ENCODE results near the gene PTPRM. TPM values are rescaled to one million over a fixed set of nuclear protein-coding genes. Genes with fewer than 3 reads are reported as not detected.

The PTPRM gene
- total and polyA plus RNA-seq, 2 of the 8 experiments (the other 6 are each of a cell fraction or from before 2014, with no cell fraction given) = 4.1 to 7.0 TPM

DNA sequence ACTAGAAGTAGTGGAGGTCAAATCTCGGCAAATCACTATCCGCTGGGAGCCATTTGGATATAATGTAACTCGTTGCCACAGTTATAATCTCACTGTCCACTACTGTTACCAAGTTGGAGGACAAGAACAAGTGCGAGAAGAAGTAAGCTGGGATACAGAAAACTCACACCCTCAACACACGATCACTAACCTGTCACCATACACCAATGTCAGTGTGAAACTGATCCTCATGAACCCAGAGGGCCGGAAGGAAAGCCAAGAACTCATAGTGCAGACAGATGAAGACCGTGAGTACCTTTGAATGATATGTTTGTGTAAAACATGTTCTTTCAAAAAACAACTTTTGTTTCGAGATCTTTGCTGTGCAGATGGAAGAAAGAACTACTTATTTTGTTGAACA is 502.6 kb downstream of the PTPRM start:
- Histone ChIP-seq H3K4me2 (ENCODE audit: insufficient read depth in 1 of 2, low read depth in 2 of 2, low read length in 2 of 2) (no peak overlapping the region), H2AFZ (ENCODE audit: low read length) (no peak overlapping the region), H3K56ac (replicated peaks; ENCODE audit: insufficient read length, low read depth, low read length) (no peak overlapping the region), H3K23ac (ENCODE audit: insufficient read length) (no peak overlapping the region), H3K18ac (ENCODE audit: extremely low read depth, low read length) (no peak overlapping the region), H3K27me3 (replicated peaks in 1 of 4; ENCODE audit: control insufficient read depth in 3 of 4, extremely low read depth in 1 of 4, insufficient read depth in 3 of 4, low read length in 3 of 4) (no peaks in the 10 kb centered on the region), H2BK15ac (ENCODE audit: low read length) (no peak overlapping the region), H4K91ac (replicated peaks; ENCODE audit: insufficient read length, low read length) (no peak overlapping the region), H2BK5ac (ENCODE audit: low read depth, low read length) (no peak overlapping the region), H4K5ac (ENCODE audit: insufficient read length, low read depth, low read length) (no peak overlapping the region), H3K4me1 (replicated peaks in 1 of 4; ENCODE audit: control insufficient read depth in 3 of 4, insufficient read depth in 4 of 4, low read length in 3 of 4) (peaks cover 0 to 9% (median 5%) of the 10 kb centered on the region in 4 experiments; a peak in 3 of 7 replicates), H3K79me1 (ENCODE audit: low read depth, low read length) (no peaks in the 10 kb centered on the region), H3K4ac (replicated peaks; ENCODE audit: insufficient read length, low read depth, low read length) (no peak overlapping the region), H3K9ac (replicated peaks in 1 of 4; ENCODE audit: extremely low read depth in 1 of 4, low read depth in 3 of 4, low read length in 3 of 4) (no peak overlapping the region), H3K14ac (ENCODE audit: insufficient read length) (no peak overlapping the region), H3K36me3 (ENCODE audit: control insufficient read depth in 2 of 4, insufficient read depth in 4 of 4, low read length in 3 of 4) (no peaks in the 10 kb centered on the region), H4K8ac (ENCODE audit: extremely low read depth, insufficient read depth, low read length) (no peak overlapping the region), H4K20me1 (replicated peaks in 1 of 2; ENCODE audit: control insufficient read depth in 1 of 2, insufficient read depth in 2 of 2, low read length in 2 of 2) (no peaks in the 10 kb centered on the region), H3K79me2 (ENCODE audit: control insufficient read depth in 1 of 2, insufficient read depth in 2 of 2, low read length in 2 of 2) (no peaks in the 10 kb centered on the region), H2BK20ac (ENCODE audit: low read length) (no peak overlapping the region), H3K9me3 (ENCODE audit: insufficient read depth in 2 of 2, low read depth in 1 of 2, low read length in 1 of 2) (no peaks in the 10 kb centered on the region), H3K4me3 (ENCODE audit: extremely low read depth in 1 of 4, insufficient read depth in 2 of 4, low read depth in 3 of 4, low read length in 4 of 4) (no peak overlapping the region), H3K23me2 (ENCODE audit: low read depth, low read length) (no peaks in the 10 kb centered on the region), H2BK120ac (replicated peaks; ENCODE audit: low read depth, low read length) (no peak overlapping the region), H2AK5ac (ENCODE audit: low read depth, low read length) (no peak overlapping the region), H3K27ac (ENCODE audit: low read depth, low read length) (no peak overlapping the region), H2BK12ac (ENCODE audit: low read depth, low read length) (no peak overlapping the region)
- TF ChIP-seq GTF2F1 (IDR thresholded peaks at IDR 0.05; ENCODE audit: borderline replicate concordance, low read depth, low read length) (no peak), SUZ12 (IDR thresholded peaks at IDR 0.05; ENCODE audit: low read length) (no peak), CHD1 (IDR thresholded peaks at IDR 0.05; ENCODE audit: low read depth, low read length) (no peak), POLR2A (IDR thresholded peaks at IDR 0.05; ENCODE audit: control extremely low read depth in 1 of 2, low read depth in 2 of 2, low read length in 2 of 2) (no peak), CREB1 (IDR thresholded peaks at IDR 0.05) (no peak), POU5F1 (IDR thresholded peaks at IDR 0.05; ENCODE audit: low read depth, low read length) (no peak), BACH1 (IDR thresholded peaks at IDR 0.05; ENCODE audit: low read length) (no peak), KDM4A (IDR thresholded peaks at IDR 0.05; ENCODE audit: low read depth, low read length, severe bottlenecking) (no peak), CEBPB (IDR thresholded peaks at IDR 0.05; ENCODE audit: low read depth, low read length) (no peak), SRF (IDR thresholded peaks at IDR 0.05; ENCODE audit: low read depth, low read length) (no peak), EP300 (IDR thresholded peaks at IDR 0.05; ENCODE audit: borderline replicate concordance in 1 of 2, low read depth in 2 of 2, low read length in 2 of 2) (no peak), JUND (IDR thresholded peaks at IDR 0.05; ENCODE audit: low read length) (no peak), BRCA1 (IDR thresholded peaks at IDR 0.05; ENCODE audit: low read depth, low read length) (no peak), PHF8 (conservative IDR thresholded peaks at IDR 0.05; ENCODE audit: low read depth, low read length) (no peak)
- TF ChIP-seq, protein P1, sequence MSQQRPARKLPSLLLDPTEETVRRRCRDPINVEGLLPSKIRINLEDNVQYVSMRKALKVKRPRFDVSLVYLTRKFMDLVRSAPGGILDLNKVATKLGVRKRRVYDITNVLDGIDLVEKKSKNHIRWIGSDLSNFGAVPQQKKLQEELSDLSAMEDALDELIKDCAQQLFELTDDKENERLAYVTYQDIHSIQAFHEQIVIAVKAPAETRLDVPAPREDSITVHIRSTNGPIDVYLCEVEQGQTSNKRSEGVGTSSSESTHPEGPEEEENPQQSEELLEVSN (IDR thresholded peaks at IDR 0.05) = no peak
- WGBS, 2 experiments (ENCODE audit: extremely low coverage in 1 of 2, insufficient coverage in 1 of 2, insufficient read length in 1 of 2, insufficient replicate concordance in 2 of 2, low coverage in 1 of 2, low lambda C conversion rate in 2 of 2, missing lambda C conversion rate in 1 of 2) = 94% methylated on average over 8 of the region's 8 CpGs; no CpG with 5 or more reads in 1 of the 2 experiments
- ChIA-PET CTCF (ENCODE audit: partially characterized antibody) (no interaction called here), POLR2A (ENCODE audit: partially characterized antibody) (no interaction called here)
- FAIRE-seq (no peak), DNase-seq (ENCODE audit: low read depth in 1 of 2, low spot score in 2 of 2) (no peak)
